B cell (primary cell): ENCODE data around the gene KIF1A.
"Not testable (repeated sequence)": the region's sequence is repeated elsewhere in the genome, so short reads cannot be mapped to it uniquely, and the experiment has no call there.

Experiments
- EZH2 ChIP-seq: IDR thresholded peaks from 2 replicates; pipeline ENCODE4 v1.6.1; 2012; ENCODE audit warnings: borderline replicate concordance, low read depth, mild to moderate bottlenecking, moderate library complexity, low read length; ENCODE audit not compliant: insufficient read depth, poor library complexity, severe bottlenecking
- TF ChIP-seq, protein P1 (sequence below): fragments of 200-600 bp; IDR thresholded peaks from one replicate; pipeline ENCODE4 v1.8.0; 2022; ENCODE audit warnings: antibody characterized with exemption, mild to moderate bottlenecking

DNA sequence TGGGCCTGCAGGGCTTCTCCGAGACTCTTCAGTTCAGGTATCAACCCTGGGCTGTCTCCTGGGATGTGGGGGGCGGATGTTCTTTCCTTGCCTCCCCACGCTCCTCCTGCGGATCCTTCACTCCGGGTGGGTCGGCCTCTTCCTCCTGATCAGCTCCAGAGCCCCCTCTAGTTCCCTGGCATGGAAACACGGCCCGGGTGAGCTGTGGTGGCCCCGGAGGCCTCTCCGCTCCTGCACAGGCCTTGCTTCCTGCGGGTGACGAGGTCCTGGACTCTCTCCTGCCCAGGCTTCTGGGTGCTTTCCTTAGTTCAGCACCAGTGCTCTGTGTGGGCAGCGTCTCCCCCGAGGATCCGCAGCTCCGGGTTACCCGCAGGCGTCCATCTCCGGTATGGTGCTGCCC, 124.4 kb downstream of the KIF1A start:
- TF ChIP-seq, protein P1, sequence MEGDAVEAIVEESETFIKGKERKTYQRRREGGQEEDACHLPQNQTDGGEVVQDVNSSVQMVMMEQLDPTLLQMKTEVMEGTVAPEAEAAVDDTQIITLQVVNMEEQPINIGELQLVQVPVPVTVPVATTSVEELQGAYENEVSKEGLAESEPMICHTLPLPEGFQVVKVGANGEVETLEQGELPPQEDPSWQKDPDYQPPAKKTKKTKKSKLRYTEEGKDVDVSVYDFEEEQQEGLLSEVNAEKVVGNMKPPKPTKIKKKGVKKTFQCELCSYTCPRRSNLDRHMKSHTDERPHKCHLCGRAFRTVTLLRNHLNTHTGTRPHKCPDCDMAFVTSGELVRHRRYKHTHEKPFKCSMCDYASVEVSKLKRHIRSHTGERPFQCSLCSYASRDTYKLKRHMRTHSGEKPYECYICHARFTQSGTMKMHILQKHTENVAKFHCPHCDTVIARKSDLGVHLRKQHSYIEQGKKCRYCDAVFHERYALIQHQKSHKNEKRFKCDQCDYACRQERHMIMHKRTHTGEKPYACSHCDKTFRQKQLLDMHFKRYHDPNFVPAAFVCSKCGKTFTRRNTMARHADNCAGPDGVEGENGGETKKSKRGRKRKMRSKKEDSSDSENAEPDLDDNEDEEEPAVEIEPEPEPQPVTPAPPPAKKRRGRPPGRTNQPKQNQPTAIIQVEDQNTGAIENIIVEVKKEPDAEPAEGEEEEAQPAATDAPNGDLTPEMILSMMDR, result not testable (repeated sequence)
- not testable (repeated sequence) for TF ChIP-seq EZH2
